Adrenal gland (tissue), 12 donors: ENCODE data around the gene DLG2. TPM values are rescaled to one million over a fixed set of nuclear protein-coding genes. Genes with fewer than 3 reads are reported as not detected.

Experiments
- DNase-seq, 7 donors: peaks; one replicate each; pipeline ENCODE4 v3.0.0-alpha.2; 2019 to 2020
- H3K27ac ChIP-seq, 5 donors: fragments of 200-600 bp; sonication (generic) in 4 of 5; 1 replicate in 3 of 5; 2 replicates in 2 of 5; pipeline versions ENCODE4 v1.5.1 to v1.8.0; 2016 to 2020; ENCODE audit warnings: mild to moderate bottlenecking in 1 of 5
- H3K27me3 ChIP-seq: fragments of 200-600 bp; 2 replicates; pipeline ENCODE4 v1.8.0; 2021
- H3K36me3 ChIP-seq, 2 donors: fragments of 200-600 bp; replicated peaks in 1 of 2; 1 replicate in 1 of 2; 2 replicates in 1 of 2; pipeline versions ENCODE4 v1.5.1 to v1.8.0; 2018 to 2022
- H3K4me1 ChIP-seq, 2 donors: fragments of 200-600 bp; replicated peaks in 1 of 2; 1 replicate in 1 of 2; 2 replicates in 1 of 2; pipeline versions ENCODE4 v1.5.1 to v1.8.0; 2018 to 2021
- H3K4me3 ChIP-seq, 4 donors: fragments of 200-600 bp; sonication (generic) in 3 of 4; one replicate each; pipeline ENCODE4 v1.5.1; 2016 to 2018
- H3K9me3 ChIP-seq, 3 donors: fragments of 200-600 bp; sonication (generic) in 1 of 3; replicated peaks in 1 of 3; 1 replicate in 2 of 3; 2 replicates in 1 of 3; pipeline versions ENCODE4 v1.5.1 to v1.8.0; 2016 to 2021
- POLR2A ChIP-seq, 2 donors: fragments of 450-650 bp; IDR thresholded peaks; one replicate each; pipeline ENCODE4 v1.6.1; 2017; ENCODE audit warnings: antibody characterized with exemption in 2 of 2, mild to moderate bottlenecking in 2 of 2, moderate library complexity in 1 of 2
- WGBS, 4 donors: extraction: QIAGEN DNeasy Blood & Tissue Kit in 2 of 4; methylation state at CpG; one replicate each; pipeline versions ENCODE4 v1.1.5 to v1.1.7; 2013 to 2017; 5-methylcytosine and 5-hydroxymethylcytosine counted together
- intact Hi-C, 2 donors: fragments of 100-400 bp; cut with DNase I; formaldehyde crosslinking; loops; one replicate each; pipeline versions ENCODE4 v1.14.1 to v1.15.0; 2022 to 2023
- polyA plus RNA-seq, 3 donors: library from polyadenylated mRNA; stranded (reverse); fragments of 200-250 nt in 2 of 3; fragments of 350-450 nt in 1 of 3; fragmentation: Illumina TruSeq in 1 of 3; extraction: RNeasy Lipid Tissue Mini Kit (QIAGEN cat#74804) in 1 of 3; gene quantifications; one replicate each; pipeline ENCODE4 v1.2.3, GENCODE V29; 2013 to 2014
- total RNA-seq, 9 donors: library from RNA; depleted of rRNA in 4 of 9; stranded (reverse); fragments of >200 nt in 4 of 9; fragments of 120-200 nt in 1 of 9; fragmentation: NEBNext Ultra II Directional in 1 of 9; extraction: Animal tissue kit (Norgen Biotek cat#: 25700) in 1 of 9; gene quantifications; one replicate each; pipeline versions ENCODE4 v1.1.0 to v1.2.4, GENCODE V29; 2013 to 2023
- TF ChIP-seq, protein P1 (sequence below), 6 experiments: fragments of 450-650 bp in 4 of 6; fragments of 200-600 bp in 2 of 6; sonication (generic) in 1 of 6; IDR thresholded peaks; 1 replicate in 5 of 6; 2 replicates in 1 of 6; pipeline versions ENCODE4 v1.5.1 to v1.8.0; 2016 to 2021; ENCODE audit warnings: antibody characterized with exemption in 6 of 6, mild to moderate bottlenecking in 2 of 6, moderate library complexity in 1 of 6
- donor health status: healthy with polysubstance abuse.
- donor health status: Bipolar disorder and iron deficiency.
- donor health status: DM: yes; HTN: yes; CAD: no.
- donor health status: DM: no; HTN: no; CAD: no.
- donor health status: DM: no; HTN: no; CAD: no.
- donor health status: DM: yes; HTN: yes; CAD: no.

DLG2 gene
- total and polyA plus RNA-seq, 12 donors, result 8.3 to 101 (median 37.5) TPM

DNA sequence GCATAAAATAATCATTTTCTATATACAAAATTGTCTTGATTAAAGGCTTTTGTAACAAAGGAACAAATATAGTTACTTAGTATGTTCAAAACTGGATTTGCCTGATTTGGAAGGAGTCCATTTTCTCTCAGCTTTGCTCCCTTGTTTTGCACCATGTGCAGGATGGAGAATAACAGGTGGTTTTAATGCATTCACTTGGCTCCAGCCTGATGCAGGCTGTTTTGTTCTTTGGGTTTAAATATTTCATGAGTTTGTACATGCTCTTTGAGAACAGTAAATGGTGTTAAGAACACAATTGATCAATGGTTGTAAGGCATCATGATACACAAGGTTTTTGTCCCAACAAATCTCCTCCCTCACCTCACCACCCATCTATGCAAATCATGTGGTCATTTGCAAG is 1454.1 kb downstream of the DLG2 start:
- no peak for DNase-seq
- TF ChIP-seq POLR2A (IDR thresholded peaks at IDR 0.05), result no peak
- TF ChIP-seq, protein P1, sequence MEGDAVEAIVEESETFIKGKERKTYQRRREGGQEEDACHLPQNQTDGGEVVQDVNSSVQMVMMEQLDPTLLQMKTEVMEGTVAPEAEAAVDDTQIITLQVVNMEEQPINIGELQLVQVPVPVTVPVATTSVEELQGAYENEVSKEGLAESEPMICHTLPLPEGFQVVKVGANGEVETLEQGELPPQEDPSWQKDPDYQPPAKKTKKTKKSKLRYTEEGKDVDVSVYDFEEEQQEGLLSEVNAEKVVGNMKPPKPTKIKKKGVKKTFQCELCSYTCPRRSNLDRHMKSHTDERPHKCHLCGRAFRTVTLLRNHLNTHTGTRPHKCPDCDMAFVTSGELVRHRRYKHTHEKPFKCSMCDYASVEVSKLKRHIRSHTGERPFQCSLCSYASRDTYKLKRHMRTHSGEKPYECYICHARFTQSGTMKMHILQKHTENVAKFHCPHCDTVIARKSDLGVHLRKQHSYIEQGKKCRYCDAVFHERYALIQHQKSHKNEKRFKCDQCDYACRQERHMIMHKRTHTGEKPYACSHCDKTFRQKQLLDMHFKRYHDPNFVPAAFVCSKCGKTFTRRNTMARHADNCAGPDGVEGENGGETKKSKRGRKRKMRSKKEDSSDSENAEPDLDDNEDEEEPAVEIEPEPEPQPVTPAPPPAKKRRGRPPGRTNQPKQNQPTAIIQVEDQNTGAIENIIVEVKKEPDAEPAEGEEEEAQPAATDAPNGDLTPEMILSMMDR (IDR thresholded peaks at IDR 0.05), result no peak
- peaks cover 0 to 12% of the 10 kb centered on the region in 2 donors for H3K4me1 ChIP-seq
- no peaks in the 10 kb centered on the region for H3K36me3 ChIP-seq
- intact Hi-C loops, result no loop called here
- no peaks in the 10 kb centered on the region for H3K9me3 ChIP-seq
- no peak overlapping the region for H3K4me3 ChIP-seq
- H3K27me3 ChIP-seq, result no peaks in the 10 kb centered on the region
- H3K27ac ChIP-seq, result no peak overlapping the region

DNA sequence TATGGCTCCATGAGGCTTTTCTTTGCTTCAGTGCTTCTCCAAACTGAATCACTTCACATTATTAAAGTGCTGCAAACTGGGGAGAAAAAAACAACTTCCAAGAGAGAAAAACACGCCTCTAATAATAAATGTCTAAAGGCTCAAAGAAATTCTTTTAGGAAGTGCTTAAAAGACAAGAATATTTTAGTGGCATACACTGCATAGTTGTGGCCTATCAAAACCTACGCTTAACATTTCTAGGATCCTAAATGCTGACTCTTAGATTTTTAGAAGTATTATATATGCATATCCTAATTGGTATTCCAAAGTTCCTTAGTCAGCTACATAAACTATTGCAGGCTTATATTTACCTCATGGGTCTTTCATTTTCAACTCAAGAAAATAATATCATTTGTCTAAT is 1462.0 kb downstream of the DLG2 start:
- 86 to 90% (median 87%) methylated on average over 2 of the region's 2 CpGs for WGBS, 4 donors
- H3K36me3 ChIP-seq, result no peaks in the 10 kb centered on the region
- intact Hi-C loops, result no loop called here

DNA sequence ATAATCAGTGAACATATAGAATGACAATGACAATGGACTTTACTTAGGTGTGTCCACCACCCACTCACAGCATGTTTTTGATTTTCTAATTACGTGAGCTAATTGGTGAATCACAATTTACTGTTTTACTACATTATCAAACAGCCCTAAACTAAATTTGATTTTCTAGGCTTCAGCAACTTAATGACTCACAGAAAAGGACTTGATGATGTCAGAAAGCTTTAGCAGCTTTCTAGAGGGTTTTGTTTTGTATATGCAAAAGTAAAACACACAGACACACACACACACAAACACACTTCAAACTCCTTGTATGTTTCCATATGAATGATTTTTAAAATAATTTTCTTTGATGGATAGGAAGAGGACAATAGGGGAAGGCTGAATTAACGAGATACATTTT is 1462.4 kb downstream of the DLG2 start:
- no peak for TF ChIP-seq POLR2A (IDR thresholded peaks at IDR 0.05)
- TF ChIP-seq, protein P1 (IDR thresholded peaks at IDR 0.05), result no peak
- Histone ChIP-seq H3K36me3 (no peaks in the 10 kb centered on the region), H3K4me1 (no peaks in the 10 kb centered on the region), H3K27ac (peak overlapping the region in 1 of 5 donors; percentile 10), H3K27me3 (no peaks in the 10 kb centered on the region), H3K4me3 (no peak overlapping the region), H3K9me3 (no peaks in the 10 kb centered on the region)
- intact Hi-C loops, result no loop called here
- 58 to 85% (median 68%) methylated on average over 2 of the region's 2 CpGs for WGBS, 4 donors
- DNase-seq, result no peak

More for the DNA sequence above, 1462.0 kb downstream of the DLG2 start:
- Histone ChIP-seq H3K4me3 (no peak overlapping the region), H3K27ac (no peak overlapping the region), H3K4me1 (no peaks in the 10 kb centered on the region), H3K27me3 (no peaks in the 10 kb centered on the region), H3K9me3 (no peaks in the 10 kb centered on the region)
- no peak for DNase-seq
- no peak for TF ChIP-seq POLR2A (IDR thresholded peaks at IDR 0.05)
- TF ChIP-seq, protein P1 (IDR thresholded peaks at IDR 0.05), result no peak

DNA sequence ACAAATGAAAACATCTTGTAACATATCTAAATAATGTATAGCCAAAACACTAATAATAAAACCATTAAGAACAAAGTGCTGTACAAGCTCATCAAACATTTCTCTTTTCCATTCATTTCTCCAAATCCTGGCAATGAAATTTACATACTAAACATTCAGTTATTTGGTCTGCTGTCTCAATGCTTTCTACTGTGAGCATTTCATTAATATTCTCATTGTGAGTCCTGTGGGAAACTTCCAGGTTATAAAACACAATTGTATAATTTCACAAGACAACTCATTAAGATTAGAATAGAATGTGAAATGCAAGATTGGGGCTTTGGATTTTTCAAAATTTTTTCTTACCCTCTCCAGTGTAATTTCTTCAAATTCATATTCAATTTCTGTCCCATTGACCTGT is 1464.0 kb downstream of the DLG2 start:
- DNase-seq, result no peak
- Histone ChIP-seq H3K9me3 (no peaks in the 10 kb centered on the region), H3K36me3 (no peaks in the 10 kb centered on the region), H3K27me3 (no peaks in the 10 kb centered on the region), H3K27ac (no peak overlapping the region), H3K4me3 (no peak overlapping the region), H3K4me1 (no peaks in the 10 kb centered on the region)
- intact Hi-C loops, result no loop called here
- TF ChIP-seq POLR2A (IDR thresholded peaks at IDR 0.05), result no peak
- TF ChIP-seq, protein P1 (IDR thresholded peaks at IDR 0.05), result no peak
